B cell (primary cell): ENCODE data around the gene PPP2R5B. TPM values are rescaled to one million over a fixed set of nuclear protein-coding genes. Genes with fewer than 3 reads are reported as not detected.

Experiments used
- ATAC-seq: fragments of 200-7000 bp; cut with Tn5 transposase; one replicate; pipeline ENCODE4 v1.10.0; 2021; ENCODE audit warnings: low read depth, mild to moderate bottlenecking, moderate number of reproducible peaks, moderate library complexity
- CTCF ChIA-PET: fragments of 350-600 bp; sonication (Branson Sonifier 250); formaldehyde crosslinking; loops from one replicate; lab custom pipeline; 2021; ENCODE audit warnings: antibody characterized with exemption, inconsistent platforms; lab: Charles Lee
- POLR2A ChIA-PET: fragments of 350-600 bp; sonication (Branson Sonifier 250); formaldehyde crosslinking; loops from one replicate; lab custom pipeline; 2021; ENCODE audit warnings: antibody characterized with exemption; lab: Charles Lee
- DNase-seq: peaks from one replicate; pipeline ENCODE4 v3.0.0; 2013
- H2AFZ ChIP-seq: 2 replicates; pipeline ENCODE4 v1.6.1; 2012; ENCODE audit warnings: mild to moderate bottlenecking, low read depth, low read length; ENCODE audit not compliant: insufficient read depth, poor library complexity, severe bottlenecking
- H3K27ac ChIP-seq, 2 donors: 1 replicate in 1 of 2; 2 replicates in 1 of 2; pipeline ENCODE4 v1.5.1; 2012 to 2013; ENCODE audit warnings: low read length in 2 of 2, mild to moderate bottlenecking in 2 of 2, moderate library complexity in 1 of 2
- H3K27me3 ChIP-seq, 4 experiments: fragments of 200-600 bp in 1 of 4; sonication (generic) in 1 of 4; replicated peaks in 1 of 4; 1 replicate in 2 of 4; 2 replicates in 2 of 4; pipeline versions ENCODE4 v1.6.1 to v1.7.0; 2013 to 2016; ENCODE audit warnings: low read length in 3 of 4, mild to moderate bottlenecking in 2 of 4, mixed read lengths in 1 of 4, moderate library complexity in 1 of 4; ENCODE audit not compliant: insufficient read depth in 4 of 4, control insufficient read depth in 3 of 4; ENCODE audit errors: control extremely low read depth in 1 of 4
- H3K36me3 ChIP-seq, 2 experiments: replicated peaks in 1 of 2; 1 replicate in 1 of 2; 2 replicates in 1 of 2; pipeline versions ENCODE4 v1.6.1 to v1.7.1; 2013; ENCODE audit warnings: low read length in 1 of 2; ENCODE audit not compliant: insufficient read depth in 2 of 2, control insufficient read depth in 1 of 2; ENCODE audit errors: control extremely low read depth in 1 of 2, extremely low read depth in 1 of 2
- H3K4me1 ChIP-seq, 2 donors: fragments of 200-600 bp in 1 of 2; sonication (generic) in 1 of 2; 1 replicate in 1 of 2; 2 replicates in 1 of 2; pipeline versions ENCODE4 v1.5.1 to v1.6.1; 2013 to 2017; ENCODE audit warnings: low read length in 2 of 2; ENCODE audit not compliant: control insufficient read depth in 2 of 2, insufficient read depth in 2 of 2
- H3K4me2 ChIP-seq: replicated peaks from 2 replicates; pipeline ENCODE3; 2012; ENCODE audit warnings: mild to moderate bottlenecking, low read depth, low read length; ENCODE audit not compliant: poor library complexity, severe bottlenecking
- H3K4me3 ChIP-seq, 5 experiments: fragments of 200-600 bp in 1 of 5; sonication (generic) in 1 of 5; 1 replicate in 3 of 5; 2 replicates in 2 of 5; pipeline versions ENCODE4 v1.5.1 to v1.7.0; 2011 to 2016; ENCODE audit warnings: low read length in 4 of 5, mild to moderate bottlenecking in 4 of 5, low read depth in 2 of 5, control low read depth in 1 of 5, moderate library complexity in 1 of 5; ENCODE audit not compliant: insufficient read depth in 1 of 5; ENCODE audit errors: control extremely low read depth in 1 of 5, extremely low read depth in 1 of 5
- H3K79me2 ChIP-seq: fragments of 200-600 bp; sonication (generic); one replicate; pipeline ENCODE4 v1.6.0; 2016; ENCODE audit warnings: low read length; ENCODE audit not compliant: control insufficient read depth, insufficient read depth
- H3K9ac ChIP-seq: fragments of 200-600 bp; sonication (generic); 2 replicates; pipeline ENCODE4 v1.6.1; 2017; ENCODE audit warnings: mild to moderate bottlenecking, low read length, moderate library complexity
- H3K9me3 ChIP-seq, 3 donors: one replicate each; pipeline versions ENCODE4 v1.6.1 to v1.7.1; 2013; ENCODE audit warnings: low read length in 2 of 3; ENCODE audit not compliant: control insufficient read depth in 2 of 3, insufficient read depth in 1 of 3; ENCODE audit errors: control extremely low read depth in 1 of 3
- H4K20me1 ChIP-seq: 2 replicates; pipeline ENCODE4 v1.6.0; 2012; ENCODE audit warnings: mild to moderate bottlenecking, low read length; ENCODE audit not compliant: insufficient read depth, control insufficient read depth, poor library complexity, severe bottlenecking
- H3K27ac Mint-ChIP-seq: one replicate; pipeline ENCODE4 v1.8.0; 2021; ENCODE audit warnings: mixed read lengths
- H3K27me3 Mint-ChIP-seq: one replicate; pipeline ENCODE4 v1.8.0; 2021; ENCODE audit warnings: mixed read lengths
- H3K4me1 Mint-ChIP-seq: one replicate; pipeline ENCODE4 v1.8.0; 2021; ENCODE audit warnings: mixed read lengths
- H3K4me3 Mint-ChIP-seq: one replicate; pipeline ENCODE4 v1.8.0; 2021; ENCODE audit warnings: mixed read lengths
- H3K9me3 Mint-ChIP-seq: one replicate; pipeline ENCODE4 v1.8.0; 2022; ENCODE audit warnings: mixed read lengths; ENCODE audit not compliant: insufficient read depth
- CTCF ChIP-seq: fragments of 200-600 bp; IDR thresholded peaks from one replicate; pipeline ENCODE4 v1.8.0; 2022; ENCODE audit warnings: antibody characterized with exemption, mild to moderate bottlenecking
- EZH2 ChIP-seq: IDR thresholded peaks from 2 replicates; pipeline ENCODE4 v1.6.1; 2012; ENCODE audit warnings: borderline replicate concordance, low read depth, mild to moderate bottlenecking, moderate library complexity, low read length; ENCODE audit not compliant: insufficient read depth, poor library complexity, severe bottlenecking
- WGBS: methylation state at CpG from one replicate; pipeline ENCODE4 v1.1.5; 2013; ENCODE audit warnings: missing lambda C conversion rate; ENCODE audit not compliant: insufficient coverage; 5-methylcytosine and 5-hydroxymethylcytosine counted together
- intact Hi-C: fragments of 100-400 bp; cut with micrococcal nuclease; formaldehyde crosslinking; loops from one replicate; pipeline ENCODE4 v1.10.0; 2022
- polyA plus RNA-seq: library from polyadenylated mRNA; depleted of rRNA; stranded (reverse); fragments of >200 nt; gene quantifications from 2 replicates; pipeline ENCODE4 v1.2.3, GENCODE V29; 2012
- total RNA-seq, 2 donors: library from RNA; stranded (reverse); fragments of 120-200 nt in 1 of 2; gene quantifications; 1 replicate in 1 of 2; 2 replicates in 1 of 2; pipeline versions ENCODE4 v1.2.3 to v1.2.4, GENCODE V29; 2013 to 2022

Gene PPP2R5B
- total and polyA plus RNA-seq, 2 donors (not counting 1 experiment from before 2014, with no cell fraction given): 22.6 to 30.5 TPM

- no peaks in the 10 kb centered on the region for H3K27me3 Mint-ChIP-seq
- Histone ChIP-seq H2AFZ (no peak overlapping the region), H3K4me1 (peaks cover 5 to 11% of the 10 kb centered on the region in 2 donors), H3K27ac (no peak overlapping the region), H4K20me1 (peaks cover 12% of the 10 kb centered on the region), H3K9me3 (no peaks in the 10 kb centered on the region), H3K9ac (no peak overlapping the region), H3K79me2 (peaks cover 2% of the 10 kb centered on the region), H3K36me3 (peaks cover 0 to 42% of the 10 kb centered on the region in 2 experiments), H3K4me3 (no peak overlapping the region), H3K27me3 (no peaks in the 10 kb centered on the region), H3K4me2 (no peak overlapping the region)
- no peak for ATAC-seq
- no peak for DNase-seq
- no peaks in the 10 kb centered on the region for H3K9me3 Mint-ChIP-seq
- TF ChIP-seq EZH2 (no peak), CTCF (no peak)
- ChIA-PET POLR2A (no interaction called here), CTCF (no interaction called here)
- intact Hi-C loops: no loop called here
- WGBS: over 99% methylated on average over 5 of the region's 6 CpGs
- peaks cover 6% of the 10 kb centered on the region for H3K4me1 Mint-ChIP-seq
- no peak overlapping the region for H3K27ac Mint-ChIP-seq
- no peak overlapping the region for H3K4me3 Mint-ChIP-seq
These were observed 5.9 kb downstream of the PPP2R5B start for GRCh38 chr11:64930340-64930739.

DNA sequence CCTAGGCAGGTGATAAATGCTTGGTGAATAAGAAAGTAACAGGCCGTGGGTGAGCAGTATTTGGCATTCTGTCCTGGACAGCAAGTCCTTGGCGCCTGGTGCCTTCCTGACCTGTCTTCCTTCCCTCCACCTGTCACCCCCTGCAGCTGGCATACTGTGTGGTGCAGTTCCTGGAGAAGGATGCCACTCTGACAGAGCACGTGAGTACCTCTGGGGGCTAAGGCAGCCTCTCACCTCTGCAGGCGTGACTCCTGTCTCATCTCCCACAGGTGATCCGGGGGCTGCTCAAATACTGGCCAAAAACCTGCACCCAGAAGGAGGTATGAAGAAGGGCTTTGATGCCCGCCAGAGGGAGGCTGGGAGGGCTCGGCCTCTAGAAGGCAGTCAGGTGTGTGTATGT is 6.8 kb downstream of the PPP2R5B start:
- Histone ChIP-seq H2AFZ (no peak overlapping the region), H3K27ac (no peak overlapping the region), H4K20me1 (peaks cover 8% of the 10 kb centered on the region), H3K79me2 (no peaks in the 10 kb centered on the region), H3K27me3 (no peaks in the 10 kb centered on the region), H3K36me3 (peaks cover 0 to 42% of the 10 kb centered on the region in 2 experiments), H3K4me2 (no peak overlapping the region), H3K9me3 (no peaks in the 10 kb centered on the region), H3K9ac (no peak overlapping the region), H3K4me3 (no peak overlapping the region), H3K4me1 (peaks cover 0 to 1% of the 10 kb centered on the region in 2 donors)
- no peak for ATAC-seq
- no peak overlapping the region for H3K27ac Mint-ChIP-seq
- DNase-seq: no peak
- WGBS: 100% methylated on average over 4 of the region's 7 CpGs
- CTCF ChIA-PET: interaction anchor here (1.2 kb wide), 1 partner anchor 66 kb away, joined by 3 read pairs; the partner anchor contains the start of gene BATF2
- H3K27me3 Mint-ChIP-seq: no peaks in the 10 kb centered on the region
- peaks cover 3% of the 10 kb centered on the region for H3K4me1 Mint-ChIP-seq
- no peaks in the 10 kb centered on the region for H3K9me3 Mint-ChIP-seq
- no peak for TF ChIP-seq EZH2
- no peak for TF ChIP-seq CTCF
- POLR2A ChIA-PET: no interaction called here
- no peak overlapping the region for H3K4me3 Mint-ChIP-seq
- intact Hi-C loops: no loop called here
